Stimulated activated naive CD4-positive, alpha-beta T cell (primary cell): ENCODE results near the gene LAMTOR1.

Experiments
- DNase-seq, 6 experiments: peaks; one replicate each; lab custom pipeline; 2025; lab: John Stamatoyannopoulos, UW

Gene LAMTOR1

DNA sequence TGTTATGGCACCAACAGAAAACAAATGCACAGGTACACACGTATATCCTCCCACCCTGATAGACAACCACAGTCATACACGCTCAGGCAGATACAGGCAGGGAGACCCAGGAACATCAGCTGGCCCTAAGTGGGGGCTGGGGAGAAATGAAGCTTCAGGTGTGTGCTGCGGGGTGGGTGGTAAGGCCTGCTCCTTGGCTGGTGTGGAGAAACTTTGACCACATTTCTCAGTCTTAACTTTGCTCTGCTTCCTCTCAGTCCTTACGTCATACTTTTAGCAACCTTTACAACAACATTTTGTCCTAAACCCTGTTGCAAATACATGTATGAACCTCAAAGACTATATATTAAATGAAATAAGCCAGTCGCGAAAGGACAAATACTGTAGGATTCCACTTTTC is 16.1 kb upstream of the LAMTOR1 start:
- no peak for DNase-seq

DNA sequence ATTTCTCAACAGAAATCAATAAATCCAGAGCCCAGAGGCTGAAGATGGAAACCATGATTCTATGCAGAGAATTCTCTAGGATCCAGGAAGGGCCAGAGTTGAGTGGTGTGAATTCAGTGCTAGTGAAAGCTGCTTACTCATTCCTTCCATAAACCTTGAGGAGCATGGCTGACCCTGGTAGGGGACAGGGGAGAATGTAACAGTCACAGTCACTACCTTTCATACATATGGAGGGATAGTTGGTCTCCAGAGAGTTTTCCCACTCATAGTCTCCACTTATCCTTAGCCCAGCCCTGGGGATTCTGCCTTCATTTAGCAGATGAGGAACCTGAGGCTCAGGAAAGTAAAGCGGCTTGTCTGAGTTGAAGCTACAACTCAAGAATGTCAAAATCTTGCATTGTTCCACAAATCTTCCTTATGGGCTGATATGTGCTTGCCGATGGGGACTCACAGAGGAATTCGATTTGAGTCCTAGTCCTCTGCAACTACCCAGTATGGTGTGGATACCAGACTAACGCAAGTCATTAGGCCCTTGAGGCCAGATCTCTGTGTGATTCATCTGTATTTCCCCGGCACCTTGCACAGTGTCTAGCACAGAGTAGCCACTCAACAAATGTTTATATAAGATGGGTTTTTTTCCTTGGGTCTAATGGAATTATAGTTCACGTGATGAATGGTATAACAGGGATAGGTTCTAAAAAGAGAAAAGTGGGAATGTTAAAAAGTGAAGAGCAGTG is 13.1 kb upstream of the LAMTOR1 start:
- no peak for DNase-seq

DNA sequence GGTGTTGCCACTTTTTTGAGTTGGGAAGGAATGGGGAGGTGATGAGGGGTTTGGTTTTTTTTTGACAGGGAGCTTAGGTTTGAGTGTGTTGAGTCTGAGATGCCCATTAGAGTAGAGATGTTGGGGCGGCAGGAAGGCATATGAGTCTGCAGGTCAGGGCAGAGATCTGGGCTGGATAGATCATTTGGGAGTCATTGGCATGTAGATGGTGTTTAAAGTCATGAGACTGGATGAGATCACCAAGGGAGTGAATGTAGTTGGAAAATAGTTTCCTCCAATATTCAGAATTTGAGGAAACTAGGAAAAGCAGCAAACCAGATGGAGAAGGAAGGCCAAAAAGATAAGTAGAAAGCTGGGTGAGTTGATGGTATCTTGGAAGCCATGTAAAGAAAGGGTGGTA is 11.5 kb upstream of the LAMTOR1 start:
- DNase-seq = no peak

DNA sequence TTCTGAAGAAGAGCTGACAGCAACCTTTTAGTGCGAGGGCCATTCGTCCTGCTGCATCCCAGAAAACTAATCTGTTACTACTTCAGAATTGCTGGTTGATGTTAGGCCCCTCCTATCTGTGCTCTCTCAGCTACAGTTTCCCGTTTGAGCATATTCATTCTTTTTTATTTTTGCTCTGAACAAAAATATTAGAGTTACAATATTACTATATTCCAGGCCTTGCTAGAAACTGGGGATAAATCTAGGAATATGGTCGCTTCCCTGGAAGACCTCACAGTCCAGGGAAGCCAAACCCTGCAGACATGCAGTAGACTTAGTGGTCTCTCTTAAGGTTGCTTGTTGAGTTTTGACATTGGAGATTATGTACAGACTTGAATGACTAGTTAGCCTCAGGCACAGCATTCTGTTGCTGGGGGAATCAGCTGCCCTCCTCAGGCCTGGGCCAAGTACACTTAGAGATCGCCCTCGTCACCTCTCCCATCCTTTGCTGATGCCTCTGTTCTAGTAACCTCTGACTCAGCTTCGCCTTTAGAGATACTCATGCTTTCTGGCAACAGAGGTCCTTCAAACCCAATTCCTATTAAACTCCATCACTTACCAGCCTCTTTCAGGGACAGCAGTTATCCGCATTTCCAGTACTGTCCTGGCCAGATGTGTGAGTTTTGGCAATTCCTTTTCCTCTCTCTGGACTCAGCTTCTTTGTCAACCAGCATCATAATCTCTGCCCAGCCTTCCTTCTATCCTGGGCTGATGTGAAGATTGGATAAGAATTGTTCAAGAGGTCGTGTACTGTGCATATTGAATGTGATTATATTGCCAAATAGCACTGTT is 10.1 kb upstream of the LAMTOR1 start:
- DNase-seq = no peak

DNA sequence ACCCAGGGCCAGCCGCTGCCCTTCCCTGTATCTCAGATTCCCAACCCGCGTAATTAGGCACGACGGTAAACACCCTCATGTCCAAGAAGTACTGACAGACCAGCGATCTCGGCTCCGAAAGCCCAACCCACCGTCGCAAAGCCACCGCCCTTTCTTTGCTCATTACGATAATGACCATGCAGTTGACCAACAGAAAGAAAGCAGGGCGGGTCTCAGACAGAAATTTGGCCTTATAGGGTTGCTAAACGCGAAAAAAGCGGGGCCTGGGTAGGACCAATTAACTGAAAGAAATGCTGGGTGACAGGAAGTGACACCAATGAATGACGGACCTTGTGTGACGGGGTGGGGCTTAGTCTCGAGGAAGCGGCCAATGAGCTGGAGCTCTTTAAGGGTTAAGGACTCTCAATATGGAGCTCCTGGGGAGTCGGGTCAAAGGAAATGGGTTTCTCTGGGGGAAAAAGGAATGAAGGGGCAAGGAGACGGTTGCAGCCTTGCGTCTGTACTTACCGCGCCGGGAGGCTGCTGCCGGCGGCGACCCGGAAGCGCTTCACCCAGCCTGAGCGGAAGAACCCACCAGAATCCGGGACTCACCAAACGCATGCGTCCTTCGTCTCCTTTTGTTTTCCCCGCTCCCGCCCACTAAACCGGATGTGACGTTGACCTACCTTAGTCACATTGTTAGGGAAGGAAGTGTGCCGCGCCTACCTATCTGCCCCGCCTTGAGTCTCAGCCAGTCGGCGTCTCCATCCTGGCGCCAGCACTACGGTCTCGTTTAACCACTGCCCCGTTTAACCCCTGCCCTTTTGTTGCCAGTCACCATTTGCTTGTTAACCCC is 9.3 kb upstream of the LAMTOR1 start, which contains the start of gene ANAPC15:
Gene ANAPC15 (minus strand): TSS at position 553 of the 835 bp plus-strand sequence. CDS start 1,419 bp downstream, outside the sequence.
- DNase-seq = peak; percentile 90 to 99 (median 98)

DNA sequence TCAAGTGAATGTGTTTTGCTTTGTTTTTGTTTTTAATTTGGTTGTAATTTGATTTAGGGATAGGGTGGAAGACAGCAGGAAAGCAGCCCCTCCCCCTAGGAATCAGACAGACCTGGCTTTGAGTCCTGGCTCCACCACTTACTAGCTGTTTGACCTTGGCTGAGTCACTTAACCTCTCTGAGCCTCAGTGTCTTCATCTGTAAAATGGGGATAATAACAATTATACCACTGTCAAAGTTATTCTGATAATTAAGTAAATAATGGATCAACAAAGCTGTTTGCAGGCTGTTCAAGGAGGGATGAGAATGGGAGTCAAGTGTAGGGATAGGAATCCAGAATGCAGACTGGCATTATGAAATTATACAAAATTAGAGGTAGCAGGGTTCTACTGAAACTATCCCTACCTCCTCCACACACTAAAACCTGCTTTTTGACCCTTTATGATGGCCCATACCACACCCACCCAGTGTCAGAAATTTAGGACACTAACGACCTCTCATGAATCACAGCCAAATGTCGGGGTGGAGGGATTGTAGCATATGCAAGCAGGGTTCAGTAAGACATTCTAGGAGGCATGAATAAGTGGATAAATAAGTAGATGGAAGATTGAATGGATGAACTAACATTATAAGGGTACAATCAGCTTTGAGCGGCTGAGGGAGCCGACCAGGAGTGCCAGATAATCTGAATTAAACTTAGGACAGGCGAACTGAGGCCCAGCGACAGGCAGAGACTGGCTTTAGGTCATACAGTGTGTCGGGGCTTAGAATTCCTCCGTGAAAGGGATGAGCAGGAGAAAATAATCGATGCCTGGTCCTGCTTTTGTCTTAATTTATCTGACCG is 8.4 kb upstream of the LAMTOR1 start:
- no peak for DNase-seq

DNA sequence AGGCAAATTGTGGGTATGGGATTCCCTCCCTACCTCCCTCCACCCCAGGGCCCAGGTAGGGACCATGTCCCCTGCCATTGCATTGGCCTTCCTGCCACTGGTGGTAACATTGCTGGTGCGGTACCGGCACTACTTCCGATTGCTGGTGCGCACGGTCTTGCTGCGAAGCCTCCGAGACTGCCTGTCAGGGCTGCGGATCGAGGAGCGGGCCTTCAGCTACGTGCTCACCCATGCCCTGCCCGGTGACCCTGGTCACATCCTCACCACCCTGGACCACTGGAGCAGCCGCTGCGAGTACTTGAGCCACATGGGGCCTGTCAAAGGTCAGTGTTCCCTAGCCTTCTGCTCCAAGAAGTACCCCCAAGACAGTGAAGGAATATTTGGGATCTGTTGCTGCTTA is 2.8 kb upstream of the LAMTOR1 start, which contains the start of gene TOMT:
Gene TOMT (plus strand): TSS at position 37 of the 400 bp plus-strand sequence. CDS start 28 bp downstream, at position 65.
- DNase-seq = no peak

DNA sequence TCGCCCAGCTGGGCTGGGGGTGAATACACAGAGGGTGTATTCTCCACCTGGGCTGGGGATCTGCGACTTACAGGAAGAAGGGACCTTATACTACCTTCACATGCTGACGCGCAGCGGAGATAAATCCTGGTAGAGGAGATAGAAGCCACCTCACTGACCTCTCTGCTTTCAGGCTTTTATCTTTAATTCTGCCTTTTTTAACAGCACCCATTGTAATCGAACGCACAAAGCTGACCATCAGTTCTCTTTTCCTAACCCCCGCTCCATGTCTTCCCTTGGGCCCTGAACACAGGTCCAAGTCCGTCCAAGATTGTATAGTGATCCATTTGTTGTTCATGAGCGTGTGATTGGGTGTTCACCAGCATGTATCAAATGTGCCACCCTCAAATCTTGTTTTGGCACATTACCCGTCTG is 664 bp upstream of the LAMTOR1 start:
- peak in 1 of 6 experiments; percentile 15 for DNase-seq

DNA sequence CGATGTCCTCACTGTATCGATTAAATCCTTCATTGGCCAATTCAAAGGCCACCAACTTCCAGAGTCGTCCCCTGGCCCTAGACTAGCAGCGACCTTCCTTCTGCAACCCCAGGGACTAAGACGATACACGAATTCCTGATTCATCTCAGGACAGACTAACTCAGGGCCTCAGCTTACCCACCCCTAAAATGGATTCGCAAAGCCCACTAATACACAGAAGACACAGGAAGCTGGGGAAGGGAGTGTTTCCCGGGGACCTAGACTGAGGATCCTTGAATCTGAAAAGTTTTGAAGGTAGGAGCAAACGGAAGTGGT is 509 bp downstream of the LAMTOR1 start:
- no peak for DNase-seq

DNA sequence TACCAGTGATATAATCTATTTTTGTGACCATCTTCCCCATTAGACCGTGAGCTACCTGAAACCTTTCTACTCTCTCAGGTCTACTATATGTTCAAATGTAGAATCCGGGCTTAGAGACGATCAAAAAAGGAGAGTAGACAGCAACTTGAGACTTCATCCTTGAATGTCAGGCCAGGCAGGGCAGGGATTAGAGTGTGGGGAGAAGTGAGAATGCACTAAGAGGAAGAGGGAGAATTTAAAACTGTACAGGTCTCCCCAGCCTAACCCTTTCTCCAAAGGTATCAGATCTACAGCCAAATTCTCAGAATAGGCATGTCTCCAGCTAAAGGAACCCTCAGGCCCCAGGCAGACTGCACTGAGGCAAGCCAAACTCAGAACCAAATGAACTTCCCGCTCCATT is 935 bp downstream of the LAMTOR1 start:
- peak in 1 of 6 experiments; percentile 11 for DNase-seq

DNA sequence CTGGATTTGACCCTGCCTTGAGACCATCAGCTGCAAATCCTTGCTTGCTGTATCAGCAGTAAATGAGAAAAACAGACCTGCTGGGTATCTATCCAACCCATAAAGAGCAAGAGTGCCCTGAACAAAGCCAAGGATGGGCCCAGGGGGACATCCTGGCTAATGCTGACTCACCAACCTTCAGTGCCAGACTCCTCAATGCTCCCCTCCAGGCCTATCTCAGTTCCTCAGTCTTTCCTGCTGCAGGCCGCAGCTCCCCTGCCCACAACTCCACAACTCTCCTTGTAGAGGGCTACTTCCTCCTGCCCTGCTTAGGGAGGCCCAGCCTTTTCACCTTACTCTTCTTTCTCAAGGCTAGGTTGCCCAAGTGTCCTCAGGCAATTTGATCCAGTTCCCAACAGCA is 2.6 kb downstream of the LAMTOR1 start:
- DNase-seq = no peak

DNA sequence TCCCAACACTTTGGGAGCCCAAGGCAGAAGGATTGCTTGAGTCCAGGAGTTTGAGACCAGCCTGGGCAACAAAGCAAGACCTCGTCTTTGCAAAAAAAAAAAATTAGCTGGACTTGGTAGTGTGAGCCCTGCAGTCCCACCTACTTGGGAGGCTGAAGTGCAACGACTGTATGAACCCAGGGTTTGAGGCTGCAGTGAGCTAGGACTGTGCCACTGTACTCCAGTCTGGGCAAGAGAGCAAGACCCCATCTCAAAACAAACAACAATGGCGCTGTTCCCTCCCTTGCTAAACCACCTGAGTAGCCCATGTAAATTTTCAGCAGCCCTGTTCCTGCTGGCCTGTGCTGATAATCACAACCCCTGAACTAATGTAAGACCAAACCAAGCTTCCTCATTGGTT is 3.1 kb downstream of the LAMTOR1 start:
- no peak for DNase-seq

DNA sequence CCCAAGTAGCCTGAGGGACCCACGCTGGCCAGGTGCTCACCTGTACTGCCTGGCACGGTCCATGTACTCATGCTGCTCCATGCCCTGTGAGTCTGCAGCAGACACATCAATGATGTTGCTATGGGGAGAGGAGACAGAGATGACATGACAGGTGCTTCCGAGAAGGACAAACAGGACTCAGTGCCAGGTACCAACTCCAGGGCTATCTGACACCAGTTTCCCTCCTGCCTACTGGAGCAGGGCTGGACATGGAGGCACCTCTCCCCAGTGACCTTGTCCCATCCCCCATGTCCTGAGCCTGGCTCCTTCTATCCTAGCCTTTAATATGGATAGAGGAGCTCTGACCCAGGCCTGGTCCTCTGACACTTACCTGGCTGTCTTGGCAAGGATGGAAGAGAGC is 4.4 kb downstream of the LAMTOR1 start:
- no peak for DNase-seq

DNA sequence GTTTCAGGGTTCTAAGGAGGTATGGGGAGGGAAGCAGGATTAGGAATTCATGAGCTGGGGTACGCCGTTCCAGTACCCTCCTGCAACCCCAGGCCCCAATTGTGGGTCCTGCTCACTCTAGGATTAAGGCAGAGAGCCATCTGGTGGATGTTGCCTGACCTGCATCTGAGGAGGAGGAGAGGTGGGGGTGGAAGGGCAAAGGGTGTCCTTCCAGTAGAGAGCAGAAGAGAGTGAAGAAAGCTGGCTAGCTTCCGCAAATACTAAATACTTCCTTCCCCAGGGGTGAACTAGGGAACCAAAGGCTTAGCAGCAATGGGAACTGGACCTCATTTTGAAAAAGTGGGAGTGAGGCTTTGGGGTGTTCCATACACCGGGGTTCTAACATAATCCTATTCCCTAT is 11.8 kb downstream of the LAMTOR1 start:
- peak; percentile 51 to 73 (median 68) for DNase-seq

DNA sequence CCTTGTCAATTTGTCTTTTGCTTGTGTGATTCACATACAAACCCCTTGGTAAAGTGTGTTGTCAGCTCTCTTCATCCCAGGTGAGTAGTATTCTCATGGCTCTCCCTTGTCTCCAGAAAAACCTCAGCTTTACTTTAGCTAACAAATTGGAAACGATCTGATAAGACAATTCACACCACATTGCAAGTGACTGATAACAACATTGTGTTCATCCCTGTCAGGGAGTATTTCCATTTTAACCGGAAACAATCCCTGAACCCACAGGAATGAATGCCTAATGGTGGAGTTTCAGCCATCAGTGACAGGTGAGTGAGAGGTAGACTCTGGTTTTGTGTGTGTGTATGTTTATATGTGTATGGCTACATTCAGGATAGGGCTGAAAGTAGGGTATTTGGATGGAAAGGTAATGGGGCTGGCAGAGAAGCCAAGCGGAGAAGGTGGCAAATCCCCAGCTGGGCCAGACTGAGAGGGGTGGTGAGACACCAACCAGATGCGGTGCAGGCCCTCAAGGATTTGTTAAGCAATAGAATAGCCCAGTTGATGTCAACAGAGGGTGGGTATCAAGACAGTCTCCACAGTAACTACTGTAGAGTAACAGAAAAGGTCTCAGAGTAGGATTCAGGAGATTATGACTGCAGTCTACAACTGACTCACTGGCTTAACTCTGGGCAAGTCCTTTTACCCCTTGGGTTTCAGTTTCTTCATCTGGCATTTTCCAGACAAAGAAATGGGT is 14.9 kb downstream of the LAMTOR1 start:
- DNase-seq = no peak

DNA sequence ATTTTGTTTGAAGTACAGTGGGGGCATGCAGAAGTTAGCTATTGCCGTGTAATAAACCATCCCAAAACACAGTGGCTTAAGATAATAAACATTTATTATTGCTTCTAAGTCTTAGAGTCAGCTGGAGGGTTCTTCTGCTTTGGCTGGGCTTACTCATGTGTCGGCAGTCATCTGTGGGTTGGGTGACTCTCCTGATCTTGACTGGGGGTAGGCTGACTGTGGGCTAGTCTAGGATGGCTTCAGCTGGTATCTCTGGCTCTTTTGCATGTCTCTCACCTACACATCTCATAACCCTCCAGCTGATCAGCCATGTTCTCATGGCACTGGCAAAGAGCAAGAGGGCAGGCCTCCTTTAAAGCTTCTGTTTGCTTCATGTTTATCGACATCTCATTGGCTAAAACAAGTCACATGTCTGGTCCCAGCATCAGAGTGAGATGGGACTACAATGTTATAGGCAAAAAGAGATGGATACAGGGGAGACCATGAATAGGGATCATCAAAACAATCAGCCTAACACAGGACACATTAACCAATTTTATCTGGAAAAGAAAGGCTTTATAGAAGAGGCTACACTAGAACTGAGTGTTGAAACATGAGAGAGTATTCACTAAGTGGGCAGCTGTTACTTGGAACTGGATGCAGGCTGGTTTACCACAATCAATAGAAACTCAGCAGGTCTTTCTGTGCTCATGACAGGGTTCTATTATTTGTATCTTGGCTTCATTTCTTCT is 17.3 kb downstream of the LAMTOR1 start:
- DNase-seq = no peak

DNA sequence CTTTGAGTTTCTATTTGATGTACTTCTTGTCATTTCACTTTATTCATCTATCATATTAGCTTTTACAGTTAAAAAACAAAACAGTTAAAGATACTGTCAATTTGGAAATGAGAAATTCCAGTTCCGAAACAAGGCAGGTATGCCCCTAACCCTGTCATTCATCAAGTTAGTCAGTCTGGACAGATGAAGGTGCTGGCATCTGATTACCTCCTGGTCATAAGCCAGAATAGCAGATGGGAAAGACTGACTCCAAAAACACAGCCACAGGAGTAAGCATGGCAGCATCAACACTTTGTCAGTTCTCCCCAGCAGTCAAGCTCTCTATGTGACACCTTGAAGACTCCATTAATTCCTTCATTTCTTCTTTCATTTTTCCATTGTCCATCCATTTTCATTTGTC is 18.1 kb downstream of the LAMTOR1 start:
- no peak for DNase-seq

DNA sequence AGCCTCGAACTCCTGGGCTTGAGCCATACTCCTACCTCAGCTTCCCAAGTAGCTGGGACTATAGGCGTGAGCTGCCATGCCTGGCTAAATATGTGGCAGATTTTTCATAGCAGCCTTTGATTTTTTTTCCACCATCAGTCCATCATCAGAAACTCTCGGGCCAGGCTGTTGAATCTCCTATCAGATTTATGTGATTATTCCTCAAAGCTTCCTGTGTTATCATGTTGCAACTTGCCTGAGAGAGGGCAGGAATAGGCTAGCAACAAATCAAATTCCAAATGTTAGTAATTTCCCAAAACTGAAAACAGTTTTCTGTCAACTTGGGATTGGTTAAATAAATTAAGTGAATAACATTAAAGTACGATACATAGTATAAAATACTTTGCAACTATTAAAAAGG is 19.0 kb downstream of the LAMTOR1 start:
- no peak for DNase-seq

DNA sequence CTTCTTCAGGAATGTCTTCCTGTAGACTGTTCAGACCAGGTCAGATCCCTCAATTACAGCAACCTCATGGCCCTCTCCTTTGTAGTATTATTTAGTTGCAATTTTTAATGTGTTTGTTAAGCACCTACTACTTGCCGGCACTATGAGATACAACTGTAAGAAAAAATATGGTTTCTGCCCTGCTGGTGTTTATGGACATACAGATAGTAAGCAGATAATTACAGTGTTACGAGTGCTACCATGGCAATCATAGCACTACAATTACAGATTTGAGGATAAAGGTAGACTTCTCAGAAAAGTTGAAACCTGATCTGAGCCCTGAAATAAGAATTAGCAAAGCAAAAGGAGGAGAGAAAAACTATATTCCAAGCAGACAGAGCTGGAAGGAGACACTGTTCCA is 19.7 kb downstream of the LAMTOR1 start:
- no peak for DNase-seq

DNA sequence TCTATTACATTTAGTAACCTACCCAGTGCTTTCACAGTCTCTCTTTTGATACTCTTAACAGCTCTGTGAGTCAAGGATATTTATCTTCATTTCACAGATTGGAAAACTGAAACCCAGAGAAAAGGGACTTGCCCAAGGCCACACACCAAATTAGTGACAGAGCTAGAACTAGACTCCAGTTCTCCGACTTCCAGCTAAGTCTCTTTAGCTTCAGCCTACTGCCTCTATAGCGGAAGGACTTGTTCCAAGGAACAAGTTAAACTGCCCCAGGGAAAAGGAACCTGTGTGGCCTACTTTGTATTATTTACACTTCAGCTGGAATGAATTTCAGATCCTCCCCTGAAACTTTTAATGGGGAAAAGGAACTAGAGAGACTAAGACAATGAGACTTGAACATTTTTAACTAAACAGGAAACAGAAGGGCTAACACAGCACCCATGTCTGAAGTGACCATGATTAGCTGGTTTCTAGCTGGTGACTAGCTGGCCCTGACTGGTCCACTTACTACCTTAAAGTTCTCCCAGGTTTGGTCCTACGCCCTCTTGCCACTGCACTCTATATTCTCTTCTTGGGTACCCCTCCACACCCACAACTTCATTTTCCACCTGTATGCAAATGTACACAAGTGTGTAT is 21.2 kb downstream of the LAMTOR1 start:
- DNase-seq = no peak
